ENCODE data around the gene CHST12.
"Not testable (repeated sequence)": the region's sequence is repeated elsewhere in the genome, so short reads cannot be mapped to it uniquely, and the experiment has no call there.

Gene CHST12

GRCh38 chr7:2452074-2452507 is 48.7 kb downstream of the CHST12 start:
- in situ Hi-C loops (cut with HindIII; ENCODE audit: low sequenced_read_pairs) = no loop called here

GRCh38 chr7:2452643-2453270 is 49.3 kb downstream of the CHST12 start:
- in situ Hi-C loops (cut with HindIII; ENCODE audit: low sequenced_read_pairs) = no loop called here

- in situ Hi-C loops (cut with HindIII; ENCODE audit: low sequenced_read_pairs) = not testable (repeated sequence)
These were observed 50.4 kb downstream of the CHST12 start for GRCh38 chr7:2453849-2454248.

GRCh38 chr7:2459674-2460073 is 56.3 kb downstream of the CHST12 start:
- in situ Hi-C loops (cut with HindIII; ENCODE audit: low sequenced_read_pairs) = no loop called here

- in situ Hi-C loops (cut with HindIII; ENCODE audit: low sequenced_read_pairs) = no loop called here
These were observed 56.8 kb downstream of the CHST12 start for GRCh38 chr7:2460188-2460587.

- in situ Hi-C loops (cut with HindIII; ENCODE audit: low sequenced_read_pairs) = no loop called here
These were observed 57.2 kb downstream of the CHST12 start for GRCh38 chr7:2460641-2461040.

- in situ Hi-C loops (cut with HindIII; ENCODE audit: low sequenced_read_pairs) = no loop called here
These were observed 58.0 kb downstream of the CHST12 start for GRCh38 chr7:2461268-2462026.

GRCh38 chr7:2462731-2463130 is 59.3 kb downstream of the CHST12 start:
- in situ Hi-C loops (cut with HindIII; ENCODE audit: low sequenced_read_pairs) = no loop called here

GRCh38 chr7:2465928-2466327 is 62.5 kb downstream of the CHST12 start:
- in situ Hi-C loops (cut with HindIII; ENCODE audit: low sequenced_read_pairs) = no loop called here

GRCh38 chr7:2466675-2467074 is 63.3 kb downstream of the CHST12 start:
- in situ Hi-C loops (cut with HindIII; ENCODE audit: low sequenced_read_pairs) = no loop called here

- in situ Hi-C loops (cut with HindIII; ENCODE audit: low sequenced_read_pairs) = no loop called here
These were observed 64.8 kb downstream of the CHST12 start for GRCh38 chr7:2468227-2468626.

- in situ Hi-C loops (cut with HindIII; ENCODE audit: low sequenced_read_pairs) = not testable (repeated sequence)
These were observed 66.2 kb downstream of the CHST12 start for GRCh38 chr7:2469460-2470203.

- in situ Hi-C loops (cut with HindIII; ENCODE audit: low sequenced_read_pairs) = no loop called here
These were observed 67.0 kb downstream of the CHST12 start for GRCh38 chr7:2470204-2471021.

- in situ Hi-C loops (cut with HindIII; ENCODE audit: low sequenced_read_pairs) = no loop called here
These were observed 67.6 kb downstream of the CHST12 start for GRCh38 chr7:2471022-2471329.

GRCh38 chr7:2471396-2471795 is 68.0 kb downstream of the CHST12 start:
- in situ Hi-C loops (cut with HindIII; ENCODE audit: low sequenced_read_pairs) = no loop called here

GRCh38 chr7:2472739-2473138 is 69.3 kb downstream of the CHST12 start:
- in situ Hi-C loops (cut with HindIII; ENCODE audit: low sequenced_read_pairs) = no loop called here

GRCh38 chr7:2473496-2474180 is 70.2 kb downstream of the CHST12 start:
- in situ Hi-C loops (cut with HindIII; ENCODE audit: low sequenced_read_pairs) = no loop called here

- in situ Hi-C loops (cut with HindIII; ENCODE audit: low sequenced_read_pairs) = no loop called here
These were observed 70.8 kb downstream of the CHST12 start for GRCh38 chr7:2474224-2474623.

- in situ Hi-C loops (cut with HindIII; ENCODE audit: low sequenced_read_pairs) = no loop called here
These were observed 71.6 kb downstream of the CHST12 start for GRCh38 chr7:2474813-2475677.

GRCh38 chr7:2475678-2476015 is 72.2 kb downstream of the CHST12 start:
- in situ Hi-C loops (cut with HindIII; ENCODE audit: low sequenced_read_pairs) = no loop called here
